ENCODE results near the gene GALNT3. TPM values are rescaled to one million over a fixed set of nuclear protein-coding genes. Genes with fewer than 3 reads are reported as not detected.

The GALNT3 gene
- total and polyA plus RNA-seq, 4 donors: 0.29 to 2.3 (median 1.6) TPM

GRCh38 chr2:165811592-165812370 is 17.7 kb upstream of the GALNT3 start:
- 83% methylated on average over 1 of the region's 1 CpG for WGBS
- no peak for DNase-seq (ENCODE audit: low spot score)
- Histone ChIP-seq H3K9ac (ENCODE audit: low read depth in 1 of 2, low read length in 2 of 2) (no peak overlapping the region), H3K9me3 (ENCODE audit: control insufficient read depth in 4 of 4, low read length in 3 of 4) (no peaks in the 10 kb centered on the region), H3K4me1 (ENCODE audit: control insufficient read depth in 4 of 4, insufficient read depth in 4 of 4, low read length in 3 of 4) (no peaks in the 10 kb centered on the region), H3K27ac (ENCODE audit: low read depth in 1 of 2, low read length in 2 of 2) (no peak overlapping the region), H3K27me3 (ENCODE audit: control insufficient read depth in 4 of 4, insufficient read depth in 4 of 4, low read length in 3 of 4) (no peaks in the 10 kb centered on the region), H3K4me3 (ENCODE audit: low read depth in 1 of 3, low read length in 3 of 3) (no peak overlapping the region), H3K36me3 (ENCODE audit: control insufficient read depth in 4 of 4, insufficient read depth in 3 of 4, low read depth in 1 of 4, low read length in 3 of 4) (peaks cover 0 to 2% (median 0%) of the 10 kb centered on the region in 4 donors)
- TF ChIP-seq TAF1 (conservative IDR thresholded peaks at IDR 0.05): no peak
- no peak for TF ChIP-seq REST (IDR thresholded peaks at IDR 0.05)
- TF ChIP-seq HNF4G (IDR thresholded peaks at IDR 0.05): no peak
- no peak for TF ChIP-seq HNF4A (conservative IDR thresholded peaks at IDR 0.05)
- TF ChIP-seq SP1 (IDR thresholded peaks at IDR 0.05): no peak
- no peak for TF ChIP-seq RXRA (IDR thresholded peaks at IDR 0.05)
- no peak for TF ChIP-seq RAD21 (IDR thresholded peaks at IDR 0.05)
- no peak for TF ChIP-seq FOXA2 (IDR thresholded peaks at IDR 0.05)
- no peak for TF ChIP-seq NR2F2 (IDR thresholded peaks at IDR 0.05)
- no peak for TF ChIP-seq ZBTB33 (IDR thresholded peaks at IDR 0.05)
- no peak for TF ChIP-seq GABPA (IDR thresholded peaks at IDR 0.05 in 1 of 2, conservative IDR thresholded peaks at IDR 0.05 in 1 of 2)
- no peak for TF ChIP-seq MAX (IDR thresholded peaks at IDR 0.05)

GRCh38 chr2:165810418-165810817 is 16.4 kb upstream of the GALNT3 start:
- Histone ChIP-seq H3K4me1 (ENCODE audit: control insufficient read depth in 4 of 4, insufficient read depth in 4 of 4, low read length in 3 of 4) (no peaks in the 10 kb centered on the region), H3K9ac (ENCODE audit: low read depth in 1 of 2, low read length in 2 of 2) (no peak overlapping the region), H3K9me3 (ENCODE audit: control insufficient read depth in 4 of 4, low read length in 3 of 4) (no peaks in the 10 kb centered on the region), H3K36me3 (ENCODE audit: control insufficient read depth in 4 of 4, insufficient read depth in 3 of 4, low read depth in 1 of 4, low read length in 3 of 4) (peaks cover 0 to 2% (median 0%) of the 10 kb centered on the region in 4 donors), H3K27ac (ENCODE audit: low read depth in 1 of 2, low read length in 2 of 2) (no peak overlapping the region), H3K4me3 (ENCODE audit: low read depth in 1 of 3, low read length in 3 of 3) (no peak overlapping the region), H3K27me3 (ENCODE audit: control insufficient read depth in 4 of 4, insufficient read depth in 4 of 4, low read length in 3 of 4) (no peaks in the 10 kb centered on the region)
- WGBS: 83% methylated on average over 9 of the region's 9 CpGs
- no peak for DNase-seq (ENCODE audit: low spot score)
- TF ChIP-seq EGR1 (IDR thresholded peaks at IDR 0.05; ENCODE audit: low read depth in 2 of 2) (no peak), HNF4G (IDR thresholded peaks at IDR 0.05) (no peak), REST (IDR thresholded peaks at IDR 0.05) (no peak), NR2F2 (IDR thresholded peaks at IDR 0.05) (no peak), ZBTB33 (IDR thresholded peaks at IDR 0.05) (no peak), FOXA1 (IDR thresholded peaks at IDR 0.05) (no peak), SP1 (IDR thresholded peaks at IDR 0.05) (no peak), FOXA2 (IDR thresholded peaks at IDR 0.05) (no peak)
